Measurements from ENCODE around the gene IRX4.
"Not testable (repeated sequence)": the region's sequence is repeated elsewhere in the genome, so short reads cannot be mapped to it uniquely, and the experiment has no call there.

Gene IRX4

DNA sequence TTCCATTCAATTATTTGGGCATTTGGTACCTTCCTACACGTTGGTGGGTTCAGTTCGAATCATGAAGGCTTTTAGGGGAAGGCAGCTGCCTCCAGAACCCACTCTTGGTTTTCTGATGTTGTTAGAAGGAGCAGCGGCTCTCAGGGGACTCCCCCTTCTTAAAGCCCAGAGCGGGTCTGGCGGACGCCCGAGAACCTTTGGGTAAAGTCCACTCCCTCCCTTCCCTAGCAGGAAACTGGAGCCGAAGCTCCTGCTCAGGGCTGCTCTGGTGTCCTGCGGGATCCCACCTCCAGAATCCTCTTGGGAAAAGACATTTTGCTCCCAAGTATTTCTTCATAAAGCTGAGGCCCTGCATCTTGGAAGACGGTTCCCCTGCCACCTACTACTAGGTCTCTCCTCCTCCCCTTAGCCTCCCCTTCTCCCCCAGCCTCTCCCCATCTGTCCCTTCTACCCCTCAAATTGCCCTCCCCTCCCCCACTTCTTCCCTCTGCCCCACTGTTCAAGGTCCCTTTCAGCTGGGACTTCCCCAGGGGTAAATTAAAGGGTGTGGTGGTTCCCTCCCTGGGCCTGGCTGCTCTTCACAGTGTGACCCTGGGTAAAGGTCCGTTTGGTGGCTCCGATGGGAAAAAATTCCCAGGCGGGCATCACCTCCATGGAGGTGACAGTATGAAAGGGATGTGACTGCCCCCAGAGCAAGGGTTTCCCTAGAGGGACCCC is 9.3 kb downstream of the IRX4 start (continued):
- TF ChIP-seq, protein P1, sequence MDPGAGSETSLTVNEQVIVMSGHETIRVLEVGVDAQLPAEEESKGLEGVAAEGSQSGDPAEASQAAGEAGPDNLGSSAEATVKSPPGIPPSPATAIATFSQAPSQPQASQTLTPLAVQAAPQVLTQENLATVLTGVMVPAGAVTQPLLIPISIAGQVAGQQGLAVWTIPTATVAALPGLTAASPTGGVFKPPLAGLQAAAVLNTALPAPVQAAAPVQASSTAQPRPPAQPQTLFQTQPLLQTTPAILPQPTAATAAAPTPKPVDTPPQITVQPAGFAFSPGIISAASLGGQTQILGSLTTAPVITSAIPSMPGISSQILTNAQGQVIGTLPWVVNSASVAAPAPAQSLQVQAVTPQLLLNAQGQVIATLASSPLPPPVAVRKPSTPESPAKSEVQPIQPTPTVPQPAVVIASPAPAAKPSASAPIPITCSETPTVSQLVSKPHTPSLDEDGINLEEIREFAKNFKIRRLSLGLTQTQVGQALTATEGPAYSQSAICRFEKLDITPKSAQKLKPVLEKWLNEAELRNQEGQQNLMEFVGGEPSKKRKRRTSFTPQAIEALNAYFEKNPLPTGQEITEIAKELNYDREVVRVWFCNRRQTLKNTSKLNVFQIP (CRISPR knock-in tag; IDR thresholded peaks at IDR 0.05; ENCODE audit: borderline replicate concordance, low read depth) = no peak
- TF ChIP-seq, protein P2, sequence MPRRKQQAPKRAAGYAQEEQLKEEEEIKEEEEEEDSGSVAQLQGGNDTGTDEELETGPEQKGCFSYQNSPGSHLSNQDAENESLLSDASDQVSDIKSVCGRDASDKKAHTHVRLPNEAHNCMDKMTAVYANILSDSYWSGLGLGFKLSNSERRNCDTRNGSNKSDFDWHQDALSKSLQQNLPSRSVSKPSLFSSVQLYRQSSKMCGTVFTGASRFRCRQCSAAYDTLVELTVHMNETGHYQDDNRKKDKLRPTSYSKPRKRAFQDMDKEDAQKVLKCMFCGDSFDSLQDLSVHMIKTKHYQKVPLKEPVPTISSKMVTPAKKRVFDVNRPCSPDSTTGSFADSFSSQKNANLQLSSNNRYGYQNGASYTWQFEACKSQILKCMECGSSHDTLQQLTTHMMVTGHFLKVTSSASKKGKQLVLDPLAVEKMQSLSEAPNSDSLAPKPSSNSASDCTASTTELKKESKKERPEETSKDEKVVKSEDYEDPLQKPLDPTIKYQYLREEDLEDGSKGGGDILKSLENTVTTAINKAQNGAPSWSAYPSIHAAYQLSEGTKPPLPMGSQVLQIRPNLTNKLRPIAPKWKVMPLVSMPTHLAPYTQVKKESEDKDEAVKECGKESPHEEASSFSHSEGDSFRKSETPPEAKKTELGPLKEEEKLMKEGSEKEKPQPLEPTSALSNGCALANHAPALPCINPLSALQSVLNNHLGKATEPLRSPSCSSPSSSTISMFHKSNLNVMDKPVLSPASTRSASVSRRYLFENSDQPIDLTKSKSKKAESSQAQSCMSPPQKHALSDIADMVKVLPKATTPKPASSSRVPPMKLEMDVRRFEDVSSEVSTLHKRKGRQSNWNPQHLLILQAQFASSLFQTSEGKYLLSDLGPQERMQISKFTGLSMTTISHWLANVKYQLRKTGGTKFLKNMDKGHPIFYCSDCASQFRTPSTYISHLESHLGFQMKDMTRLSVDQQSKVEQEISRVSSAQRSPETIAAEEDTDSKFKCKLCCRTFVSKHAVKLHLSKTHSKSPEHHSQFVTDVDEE (CRISPR knock-in tag; IDR thresholded peaks at IDR 0.05) = no peak
- TF ChIP-seq BACH2 (CRISPR knock-in tag; IDR thresholded peaks at IDR 0.05; ENCODE audit: borderline replicate concordance) = no peak

DNA sequence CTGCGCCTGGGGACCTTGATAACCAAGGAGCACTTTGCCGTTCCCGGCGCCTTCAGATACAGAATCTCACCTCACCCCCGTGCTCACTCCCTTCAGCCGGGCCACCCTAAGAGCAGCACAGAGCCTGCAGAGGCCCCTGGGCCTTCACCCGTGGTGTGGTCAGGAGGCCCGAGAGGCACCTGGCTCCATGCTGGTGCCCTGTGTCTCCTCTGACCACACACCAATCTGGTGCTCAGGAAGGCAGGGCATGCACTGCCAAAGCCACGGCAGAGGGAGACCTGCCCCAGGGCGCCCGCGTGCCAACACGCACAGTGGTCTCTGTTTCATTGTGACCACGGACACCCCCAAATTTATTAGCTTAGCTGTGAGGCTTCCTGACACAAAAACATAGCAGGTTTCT is 11.3 kb downstream of the IRX4 start:
- no peak for ATAC-seq
- TF ChIP-seq CSDC2 (CRISPR knock-in tag; IDR thresholded peaks at IDR 0.05) = no peak
- TF ChIP-seq ZNF70 (CRISPR knock-in tag; IDR thresholded peaks at IDR 0.05) = no peak

DNA sequence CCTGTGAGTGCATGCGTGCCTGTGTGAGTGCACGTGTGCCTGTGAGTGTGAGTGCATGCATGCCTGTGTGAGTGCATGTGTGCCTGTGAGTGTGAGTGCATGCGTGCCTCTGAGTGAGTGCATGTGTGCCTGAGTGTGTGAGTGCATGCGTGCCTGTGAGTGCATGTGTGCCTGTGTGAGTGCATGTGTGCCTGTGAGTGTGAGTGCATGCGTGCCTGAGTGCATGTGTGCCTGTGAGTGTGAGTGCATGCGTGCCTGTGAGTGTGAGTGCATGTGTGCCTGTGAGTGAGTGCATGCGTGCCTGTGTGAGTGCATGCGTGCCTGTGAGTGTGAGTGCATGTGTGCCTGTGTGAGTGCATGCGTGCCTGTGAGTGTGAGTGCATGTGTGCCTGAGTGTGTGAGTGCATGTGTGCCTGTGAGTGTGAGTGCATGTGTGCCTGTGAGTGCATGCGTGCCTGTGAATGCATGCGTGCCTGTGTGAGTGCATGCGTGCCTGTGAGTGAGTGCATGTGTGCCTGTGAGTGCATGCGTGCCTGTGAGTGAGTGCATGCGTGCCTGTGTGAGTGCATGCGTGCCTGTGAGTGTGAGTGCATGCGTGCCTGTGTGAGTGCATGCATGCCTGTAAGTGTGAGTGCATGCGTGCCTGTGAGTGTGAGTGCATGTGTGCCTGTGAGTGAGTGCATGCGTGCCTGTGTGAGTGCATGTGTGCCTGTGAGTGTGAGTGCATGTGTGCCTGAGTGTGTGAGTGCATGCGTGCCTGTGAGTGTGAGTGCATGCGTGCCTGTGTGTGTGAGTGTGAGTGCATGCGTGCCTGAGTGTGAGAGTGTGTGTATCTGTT is 12.1 kb downstream of the IRX4 start:
- ATAC-seq = not testable (repeated sequence)

DNA sequence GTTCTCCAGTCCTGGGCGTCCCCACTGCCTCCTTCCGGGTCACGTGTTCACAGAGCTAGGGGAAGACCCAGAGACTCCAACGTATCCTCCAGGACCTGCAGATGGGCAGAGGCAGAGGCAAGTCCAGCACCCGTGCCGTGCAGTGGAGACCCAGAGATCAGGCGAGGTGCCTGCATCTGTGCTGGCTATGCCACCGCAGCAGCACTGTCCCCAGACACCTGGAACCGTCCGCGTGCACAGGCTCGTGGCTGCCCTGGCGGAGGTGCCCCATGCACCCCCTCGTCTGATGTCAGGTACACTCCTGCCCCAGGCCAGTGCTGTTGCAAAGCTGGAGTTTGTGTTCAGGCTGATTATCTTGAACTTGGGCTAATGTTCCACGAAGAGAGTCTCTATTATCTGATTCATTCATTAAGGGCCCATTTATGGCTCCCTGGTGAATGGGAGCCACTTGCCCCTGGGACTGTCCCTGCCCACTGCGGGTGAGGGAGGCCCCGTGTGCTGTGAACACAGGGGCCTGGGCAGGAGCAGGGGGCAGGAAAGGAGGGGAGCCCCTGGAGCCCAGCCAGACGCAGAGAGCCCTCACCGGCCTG is 13.7 kb downstream of the IRX4 start:
- no peak for TF ChIP-seq ZC3H10 (CRISPR knock-in tag; IDR thresholded peaks at IDR 0.05)
- TF ChIP-seq CSDC2 (CRISPR knock-in tag; IDR thresholded peaks at IDR 0.05) = no peak
- TF ChIP-seq, protein P3, sequence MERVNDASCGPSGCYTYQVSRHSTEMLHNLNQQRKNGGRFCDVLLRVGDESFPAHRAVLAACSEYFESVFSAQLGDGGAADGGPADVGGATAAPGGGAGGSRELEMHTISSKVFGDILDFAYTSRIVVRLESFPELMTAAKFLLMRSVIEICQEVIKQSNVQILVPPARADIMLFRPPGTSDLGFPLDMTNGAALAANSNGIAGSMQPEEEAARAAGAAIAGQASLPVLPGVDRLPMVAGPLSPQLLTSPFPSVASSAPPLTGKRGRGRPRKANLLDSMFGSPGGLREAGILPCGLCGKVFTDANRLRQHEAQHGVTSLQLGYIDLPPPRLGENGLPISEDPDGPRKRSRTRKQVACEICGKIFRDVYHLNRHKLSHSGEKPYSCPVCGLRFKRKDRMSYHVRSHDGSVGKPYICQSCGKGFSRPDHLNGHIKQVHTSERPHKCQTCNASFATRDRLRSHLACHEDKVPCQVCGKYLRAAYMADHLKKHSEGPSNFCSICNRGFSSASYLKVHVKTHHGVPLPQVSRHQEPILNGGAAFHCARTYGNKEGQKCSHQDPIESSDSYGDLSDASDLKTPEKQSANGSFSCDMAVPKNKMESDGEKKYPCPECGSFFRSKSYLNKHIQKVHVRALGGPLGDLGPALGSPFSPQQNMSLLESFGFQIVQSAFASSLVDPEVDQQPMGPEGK (CRISPR knock-in tag; IDR thresholded peaks at IDR 0.05; ENCODE audit: borderline replicate concordance) = no peak
- TF ChIP-seq ZFP30 (CRISPR knock-in tag; IDR thresholded peaks at IDR 0.05) = no peak
- no peak for TF ChIP-seq SNAI2 (CRISPR knock-in tag; IDR thresholded peaks at IDR 0.05)
- no peak for TF ChIP-seq PPARA (CRISPR knock-in tag; IDR thresholded peaks at IDR 0.05; ENCODE audit: borderline replicate concordance)
- no peak for TF ChIP-seq TCF4 (CRISPR knock-in tag; IDR thresholded peaks at IDR 0.05; ENCODE audit: borderline replicate concordance)
- TF ChIP-seq ZNF8 (CRISPR knock-in tag; IDR thresholded peaks at IDR 0.05) = no peak
- TF ChIP-seq ESRRG (CRISPR knock-in tag; IDR thresholded peaks at IDR 0.05) = no peak
- TF ChIP-seq OSR1 (CRISPR knock-in tag; IDR thresholded peaks at IDR 0.05) = no peak
- TF ChIP-seq, protein P1 (CRISPR knock-in tag; IDR thresholded peaks at IDR 0.05; ENCODE audit: borderline replicate concordance, low read depth) = no peak
- TF ChIP-seq ZFP3 (CRISPR knock-in tag; IDR thresholded peaks at IDR 0.05) = no peak
- TF ChIP-seq, protein P4, sequence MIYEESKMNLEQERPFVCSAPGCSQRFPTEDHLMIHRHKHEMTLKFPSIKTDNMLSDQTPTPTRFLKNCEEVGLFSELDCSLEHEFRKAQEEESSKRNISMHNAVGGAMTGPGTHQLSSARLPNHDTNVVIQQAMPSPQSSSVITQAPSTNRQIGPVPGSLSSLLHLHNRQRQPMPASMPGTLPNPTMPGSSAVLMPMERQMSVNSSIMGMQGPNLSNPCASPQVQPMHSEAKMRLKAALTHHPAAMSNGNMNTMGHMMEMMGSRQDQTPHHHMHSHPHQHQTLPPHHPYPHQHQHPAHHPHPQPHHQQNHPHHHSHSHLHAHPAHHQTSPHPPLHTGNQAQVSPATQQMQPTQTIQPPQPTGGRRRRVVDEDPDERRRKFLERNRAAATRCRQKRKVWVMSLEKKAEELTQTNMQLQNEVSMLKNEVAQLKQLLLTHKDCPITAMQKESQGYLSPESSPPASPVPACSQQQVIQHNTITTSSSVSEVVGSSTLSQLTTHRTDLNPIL (CRISPR knock-in tag; IDR thresholded peaks at IDR 0.05; ENCODE audit: low read depth) = no peak
- TF ChIP-seq ZNF565 (CRISPR knock-in tag; conservative IDR thresholded peaks at IDR 0.05; ENCODE audit: low read depth) = no peak
- no peak for TF ChIP-seq ISL1 (CRISPR knock-in tag; IDR thresholded peaks at IDR 0.05)
- TF ChIP-seq ARNTL (CRISPR knock-in tag; IDR thresholded peaks at IDR 0.05; ENCODE audit: borderline replicate concordance, low read depth) = no peak
- TF ChIP-seq GLIS3 (CRISPR knock-in tag; IDR thresholded peaks at IDR 0.05) = no peak
- TF ChIP-seq BACH2 (CRISPR knock-in tag; IDR thresholded peaks at IDR 0.05; ENCODE audit: borderline replicate concordance) = no peak
- no peak for TF ChIP-seq RARB (CRISPR knock-in tag; IDR thresholded peaks at IDR 0.05)
- no peak for ATAC-seq
